GM21528 (cell line): ENCODE data around the gene SLC35C1.
"Not testable (repeated sequence)": the region's sequence is repeated elsewhere in the genome, so short reads cannot be mapped to it uniquely, and the experiment has no call there.

Experiments used
- ATAC-seq: cut with Tn5 transposase; IDR thresholded peaks from one replicate; pipeline ENCODE4 v1.9.1; 2021; ENCODE audit warnings: mild to moderate bottlenecking, moderate library complexity; ENCODE audit not compliant: unreplicated experiment, low FRiP score

Gene SLC35C1

GRCh38 chr11:45840251-45840650, 35.3 kb downstream of the SLC35C1 start:
- not testable (repeated sequence) for ATAC-seq

- no peak for ATAC-seq
Measured at GRCh38 chr11:45843158-45843924, 38.4 kb downstream of the SLC35C1 start.

- no peak for ATAC-seq
Measured at GRCh38 chr11:45844822-45845578, 40.1 kb downstream of the SLC35C1 start.

GRCh38 chr11:45846174-45846675, 41.3 kb downstream of the SLC35C1 start:
- no peak for ATAC-seq

GRCh38 chr11:45846974-45847910, 42.3 kb downstream of the SLC35C1 start, which contains the start of gene CRY2:
CRY2 (plus strand) TSS chr11:45847475; CDS start chr11:45847491, 16 bp downstream.
- peak; percentile 90 for ATAC-seq

DNA sequence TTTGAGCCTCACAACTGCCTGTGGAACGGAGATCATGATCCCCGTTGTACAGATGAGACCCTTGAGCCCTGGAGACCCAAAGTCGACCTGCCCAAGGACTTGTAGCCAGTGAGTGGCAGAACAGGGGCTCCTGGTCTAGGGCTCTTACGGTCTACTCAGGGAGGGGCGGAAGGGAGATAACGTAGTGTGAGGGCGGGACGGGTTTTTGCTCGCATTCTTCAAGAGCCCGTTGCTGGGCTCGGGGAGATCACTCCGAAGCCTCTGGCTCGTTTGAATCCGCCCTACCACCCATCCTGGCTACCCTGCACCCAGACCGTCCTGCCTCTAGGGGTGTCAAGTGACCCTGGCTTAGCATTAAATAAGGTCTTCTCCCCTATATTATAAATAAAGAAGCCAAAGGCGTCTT, 43.0 kb downstream of the SLC35C1 start:
- peak; percentile 17 for ATAC-seq

- no peak for ATAC-seq
Measured at GRCh38 chr11:45848654-45849081, 43.7 kb downstream of the SLC35C1 start.

DNA sequence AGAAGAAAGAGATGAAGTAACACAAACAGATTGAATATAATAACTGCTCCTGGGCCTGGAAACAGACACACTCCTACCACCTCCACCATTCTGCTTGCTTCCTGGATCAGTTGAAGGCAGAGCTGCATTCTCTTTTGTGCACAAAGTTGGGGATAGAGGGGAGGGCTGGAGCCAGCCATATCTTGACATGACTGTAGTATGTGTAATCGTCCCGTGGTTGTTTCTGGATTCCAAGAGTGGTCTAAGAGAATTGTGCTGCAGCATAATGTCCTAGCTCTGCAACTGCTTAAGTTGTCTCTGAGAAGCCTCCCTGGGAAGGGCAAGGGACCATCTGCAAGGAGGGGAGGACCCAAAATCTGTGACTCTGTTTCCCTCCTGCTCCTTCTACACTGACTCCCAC, 45.5 kb downstream of the SLC35C1 start:
- ATAC-seq: no peak

DNA sequence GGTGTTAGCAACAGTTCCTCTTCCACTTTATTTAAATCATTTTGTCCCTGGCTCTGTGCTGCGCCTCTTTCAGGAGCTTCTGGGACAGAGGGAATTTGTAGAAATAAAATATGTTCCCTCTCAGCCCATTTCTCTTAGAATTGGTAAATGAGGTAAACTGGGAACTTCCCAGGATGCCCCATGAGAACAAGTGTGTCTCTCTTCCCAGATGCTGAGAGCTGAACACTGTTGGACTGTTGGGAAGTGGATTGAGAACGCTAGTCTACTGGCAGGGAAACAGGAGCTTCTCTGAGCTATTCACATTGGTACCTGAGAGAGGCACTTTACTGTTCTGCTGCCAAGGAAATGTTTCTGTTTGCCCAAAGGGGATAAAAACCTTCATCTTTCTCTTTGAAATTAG, 46.3 kb downstream of the SLC35C1 start:
- ATAC-seq: no peak

- ATAC-seq: no peak
Measured at GRCh38 chr11:45852018-45852711, 47.2 kb downstream of the SLC35C1 start.

GRCh38 chr11:45852712-45853101, 47.8 kb downstream of the SLC35C1 start:
- ATAC-seq: no peak

GRCh38 chr11:45853332-45854219, 48.6 kb downstream of the SLC35C1 start:
- ATAC-seq: no peak

DNA sequence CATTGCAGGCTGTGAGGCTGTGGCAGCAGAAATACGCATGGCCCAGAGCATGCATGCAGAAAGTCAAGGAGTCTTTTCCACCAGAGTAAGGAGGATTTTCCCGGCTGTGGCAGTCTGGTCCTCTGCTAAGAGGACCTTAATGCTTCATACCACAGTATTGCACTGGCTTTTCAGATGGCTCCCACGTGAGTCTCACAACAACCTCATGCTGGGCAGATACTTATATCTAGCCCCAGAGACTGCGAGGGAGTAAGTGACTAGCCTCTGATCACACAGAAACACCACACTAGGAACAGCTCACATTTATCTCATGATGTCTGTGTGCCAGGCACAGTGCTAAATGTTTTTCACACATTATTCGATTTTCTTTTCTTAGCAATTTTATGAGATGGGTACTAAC, 50.4 kb downstream of the SLC35C1 start:
- ATAC-seq: no peak

DNA sequence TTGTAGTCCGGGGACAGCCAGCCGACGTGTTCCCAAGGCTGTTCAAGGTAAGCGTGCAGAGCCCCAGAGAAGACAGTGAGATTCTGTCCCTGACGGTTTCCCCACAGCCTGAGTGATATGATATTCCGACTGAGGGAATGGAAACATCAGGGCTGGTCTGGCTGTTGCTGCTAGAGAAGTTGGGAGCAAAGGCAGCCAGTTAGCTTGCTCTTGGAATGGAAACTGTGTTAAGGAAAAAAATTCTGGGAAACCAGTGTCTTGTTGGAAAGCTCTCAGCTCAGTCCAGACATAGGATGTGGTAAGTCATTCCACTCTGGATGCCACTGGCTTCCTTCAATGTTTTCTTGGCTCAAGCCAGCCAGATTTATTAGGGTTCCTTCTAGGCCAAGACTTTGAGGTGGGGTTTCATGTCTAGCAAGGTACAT, 51.1 kb downstream of the SLC35C1 start:
- no peak for ATAC-seq

GRCh38 chr11:45857961-45858474, 53.1 kb downstream of the SLC35C1 start:
- ATAC-seq: no peak

- ATAC-seq: no peak
Measured at GRCh38 chr11:45858751-45859398, 53.9 kb downstream of the SLC35C1 start.

- ATAC-seq: no peak
Measured at GRCh38 chr11:45859661-45860140, 54.8 kb downstream of the SLC35C1 start.

GRCh38 chr11:45860348-45860747, 55.4 kb downstream of the SLC35C1 start:
- no peak for ATAC-seq
